Spleen (tissue), 11 donors: ENCODE data around the gene PRPF19. TPM values are rescaled to one million over a fixed set of nuclear protein-coding genes. Genes with fewer than 3 reads are reported as not detected.
A peak's percentile ranks its signal among the peaks of the same experiment; 100 is the strongest.

Experiments used
- DNase-seq: peaks from one replicate; pipeline ENCODE4 v3.0.0-alpha.2; 2020
- H3K27ac ChIP-seq, 8 donors: fragments of 200-600 bp; sonication (generic) in 7 of 8; 1 replicate in 4 of 8; 2 replicates in 4 of 8; pipeline versions ENCODE4 v1.5.0 to v1.8.0; 2016 to 2021; ENCODE audit warnings: inconsistent platforms in 4 of 8, mild to moderate bottlenecking in 4 of 8, moderate library complexity in 1 of 8
- H3K27me3 ChIP-seq, 7 donors: fragments of 200-600 bp; sonication (generic) in 6 of 7; replicated peaks in 1 of 7; 1 replicate in 4 of 7; 2 replicates in 3 of 7; pipeline versions ENCODE4 v1.5.0 to v1.8.0; 2016 to 2021; ENCODE audit warnings: inconsistent platforms in 3 of 7, mild to moderate bottlenecking in 1 of 7
- H3K36me3 ChIP-seq, 6 donors: fragments of 200-600 bp; sonication (generic) in 5 of 6; 1 replicate in 4 of 6; 2 replicates in 2 of 6; pipeline versions ENCODE4 v1.5.0 to v1.8.0; 2016 to 2021; ENCODE audit warnings: inconsistent platforms in 2 of 6
- H3K4me1 ChIP-seq, 6 donors: fragments of 200-600 bp; sonication (generic) in 5 of 6; 1 replicate in 3 of 6; 2 replicates in 3 of 6; pipeline versions ENCODE4 v1.5.0 to v1.8.0; 2016 to 2021; ENCODE audit warnings: inconsistent platforms in 3 of 6
- H3K4me3 ChIP-seq, 8 donors: fragments of 200-600 bp; sonication (generic) in 7 of 8; 1 replicate in 4 of 8; 2 replicates in 4 of 8; pipeline versions ENCODE4 v1.5.0 to v1.8.0; 2016 to 2021; ENCODE audit warnings: inconsistent platforms in 4 of 8, mild to moderate bottlenecking in 4 of 8, moderate library complexity in 2 of 8
- H3K9me3 ChIP-seq, 8 donors: fragments of 200-600 bp; sonication (generic) in 7 of 8; 1 replicate in 4 of 8; 2 replicates in 4 of 8; pipeline versions ENCODE4 v1.5.0 to v1.8.0; 2016 to 2021; ENCODE audit warnings: inconsistent platforms in 4 of 8
- CTCF ChIP-seq, 11 experiments: fragments of 200-600 bp in 7 of 11; fragments of 450-650 bp in 4 of 11; sonication (generic) in 4 of 11; IDR thresholded peaks in 8 of 11; conservative IDR thresholded peaks in 3 of 11; 1 replicate in 7 of 11; 2 replicates in 4 of 11; pipeline versions ENCODE4 v1.4.0 to v1.8.0; 2016 to 2021; ENCODE audit warnings: antibody characterized with exemption in 11 of 11, inconsistent platforms in 4 of 11, mild to moderate bottlenecking in 1 of 11
- POLR2A ChIP-seq, 3 donors: fragments of 450-650 bp; IDR thresholded peaks; one replicate each; pipeline ENCODE4 v1.5.1; 2017; ENCODE audit warnings: antibody characterized with exemption in 3 of 3, mild to moderate bottlenecking in 1 of 3
- POLR2AphosphoS5 ChIP-seq, 3 donors: sonication (generic); formaldehyde crosslinking; IDR thresholded peaks; one replicate each; pipeline ENCODE4 v1.5.1; 2017; ENCODE audit warnings: antibody characterized with exemption in 3 of 3
- WGBS, 5 donors: extraction: QIAGEN DNeasy Blood & Tissue Kit in 3 of 5; methylation state at CpG; one replicate each; pipeline versions ENCODE4 v1.1.5 to v1.1.7; 2013 to 2018; 5-methylcytosine and 5-hydroxymethylcytosine counted together
- intact Hi-C: fragments of 100-400 bp; cut with DNase I; formaldehyde crosslinking; loops from one replicate; pipeline ENCODE4 v1.15.0; 2023; ENCODE audit warnings: low total_unique reads
- polyA plus RNA-seq, 3 donors: library from polyadenylated mRNA; stranded (reverse); fragments of 200-250 nt; gene quantifications; one replicate each; pipeline ENCODE4 v1.2.1, GENCODE V29; 2013
- total RNA-seq, 7 donors: library from RNA; depleted of rRNA in 3 of 7; stranded (reverse); fragments of >200 nt in 3 of 7; fragmentation: NEBNext Ultra II Directional in 4 of 7; extraction: Animal tissue kit (Norgen Biotek cat#: 25700) in 4 of 7; gene quantifications; one replicate each; pipeline versions ENCODE4 v1.1.0 to v1.2.1, GENCODE V29; 2016 to 2021
- donor health status: healthy with polysubstance abuse.
- donor health status: DM: no; HTN: no; CAD: no; lungs with moderate emphysema.
- donor health status: DM: no; HTN: no; CAD: no.
- donor health status: Bipolar disorder and iron deficiency.
- donor health status: healthy.
- donor health status: DM: no; HTN: no; CAD: no.
- donor health status: DM: yes; HTN: yes; CAD: no.

PRPF19 gene
- total and polyA plus RNA-seq, 10 donors = 58.7 to 81.1 (median 70.1) TPM

GRCh38 chr11:60921777-60922335 lies 15.5 kb upstream of the PRPF19 start:
- H3K4me3 ChIP-seq = no peak overlapping the region
- peaks cover 22 to 67% (median 53%) of the 10 kb centered on the region in 6 donors for H3K4me1 ChIP-seq
- H3K27me3 ChIP-seq = peaks cover 0 to 31% (median 15%) of the 10 kb centered on the region in 7 donors
- TF ChIP-seq POLR2A (IDR thresholded peaks at IDR 0.05) = no peak
- TF ChIP-seq POLR2AphosphoS5 (IDR thresholded peaks at IDR 0.05) = peak in 2 of 3 donors; percentile 8 to 30
- no peak for TF ChIP-seq CTCF (IDR thresholded peaks at IDR 0.05 in 8 of 11, conservative IDR thresholded peaks at IDR 0.05 in 3 of 11)
- H3K9me3 ChIP-seq = no peaks in the 10 kb centered on the region
- WGBS, 5 donors = 88 to 96% (median 93%) methylated on average over 6 to 23 of the region's 23 CpGs
- intact Hi-C loops = no loop called here
- peaks cover 8 to 44% (median 36%) of the 10 kb centered on the region in 6 donors for H3K36me3 ChIP-seq
- no peak overlapping the region for H3K27ac ChIP-seq
- DNase-seq = peak; percentile 69

GRCh38 chr11:60921259-60921658 lies 14.9 kb upstream of the PRPF19 start:
- no peak overlapping the region for H3K27ac ChIP-seq
- intact Hi-C loops = no loop called here
- H3K4me1 ChIP-seq = peaks cover 28 to 73% (median 59%) of the 10 kb centered on the region in 6 donors
- no peak overlapping the region for H3K4me3 ChIP-seq
- no peak for DNase-seq
- H3K36me3 ChIP-seq = peaks cover 8 to 44% (median 36%) of the 10 kb centered on the region in 6 donors
- peaks cover 0 to 30% (median 15%) of the 10 kb centered on the region in 7 donors for H3K27me3 ChIP-seq
- 94 to 97% (median 95%) methylated on average over 10 to 11 of the region's 11 CpGs for WGBS, 5 donors
- H3K9me3 ChIP-seq = no peaks in the 10 kb centered on the region
- TF ChIP-seq CTCF (IDR thresholded peaks at IDR 0.05 in 8 of 11, conservative IDR thresholded peaks at IDR 0.05 in 3 of 11) (no peak), POLR2AphosphoS5 (IDR thresholded peaks at IDR 0.05) (no peak), POLR2A (IDR thresholded peaks at IDR 0.05) (no peak)

- Histone ChIP-seq H3K27me3 (peaks cover 0 to 17% (median 12%) of the 10 kb centered on the region in 7 donors), H3K36me3 (peaks cover 8 to 44% (median 36%) of the 10 kb centered on the region in 6 donors), H3K27ac (peak overlapping the region in 1 of 8 donors; percentile 19), H3K4me1 (peaks cover 35 to 74% (median 63%) of the 10 kb centered on the region in 6 donors), H3K4me3 (no peak overlapping the region), H3K9me3 (no peaks in the 10 kb centered on the region)
- TF ChIP-seq CTCF (IDR thresholded peaks at IDR 0.05 in 8 of 11, conservative IDR thresholded peaks at IDR 0.05 in 3 of 11) (no peak), POLR2AphosphoS5 (IDR thresholded peaks at IDR 0.05) (no peak)
- no peak for DNase-seq
- intact Hi-C loops = no loop called here
- 72 to 89% (median 79%) methylated on average over 2 of the region's 2 CpGs for WGBS, 5 donors
These were observed 13.6 kb upstream of the PRPF19 start for GRCh38 chr11:60919956-60920355.

DNA sequence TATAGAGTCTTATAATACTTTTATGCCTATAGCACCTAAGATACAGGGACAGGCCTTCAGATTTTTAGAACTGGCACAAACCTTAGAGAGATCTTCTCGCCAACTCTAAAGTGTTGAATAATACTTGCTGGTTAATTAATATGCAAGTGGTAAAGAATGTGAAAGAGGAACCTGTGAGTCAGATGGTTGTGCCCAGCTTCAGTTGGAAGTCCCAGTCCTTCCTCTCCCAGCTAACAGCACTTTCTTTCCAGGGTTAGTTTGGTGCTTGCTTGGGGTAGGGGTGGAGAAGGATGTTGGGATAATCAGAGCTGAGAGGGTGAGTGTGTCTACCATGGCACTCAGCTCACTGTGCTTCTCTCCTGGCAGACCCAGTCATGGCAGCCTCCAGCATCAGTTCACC lies 12.9 kb upstream of the PRPF19 start:
- WGBS, 5 donors = 19 to 61% (median 43%) methylated on average over 1 of the region's 1 CpG
- H3K27me3 ChIP-seq = peaks cover 0 to 10% (median 6%) of the 10 kb centered on the region in 7 donors
- H3K9me3 ChIP-seq = no peaks in the 10 kb centered on the region
- intact Hi-C loops = no loop called here
- peaks cover 32 to 74% (median 62%) of the 10 kb centered on the region in 6 donors for H3K4me1 ChIP-seq
- TF ChIP-seq POLR2AphosphoS5 (IDR thresholded peaks at IDR 0.05) = no peak
- TF ChIP-seq CTCF (IDR thresholded peaks at IDR 0.05 in 8 of 11, conservative IDR thresholded peaks at IDR 0.05 in 3 of 11) = no peak
- no peak for TF ChIP-seq POLR2A (IDR thresholded peaks at IDR 0.05)
- peaks cover 8 to 44% (median 36%) of the 10 kb centered on the region in 6 donors for H3K36me3 ChIP-seq
- no peak overlapping the region for H3K4me3 ChIP-seq
- H3K27ac ChIP-seq = peak overlapping the region in 3 of 8 donors; percentile 10 to 58 (median 19)
- DNase-seq = no peak
